Cardiac fibroblast (primary cell): ENCODE data around the gene MGLL.

Experiments
- DNase-seq, 2 donors: peaks; one replicate each; pipeline versions ENCODE4 v3.0.0 to v3.0.0-alpha.2; 2010; ENCODE audit warnings: low read depth in 2 of 2
- H3K4me3 ChIP-seq, 2 donors: replicated peaks in 1 of 2; 1 replicate in 1 of 2; 2 replicates in 1 of 2; pipeline ENCODE4 v1.5.1; 2011; ENCODE audit warnings: low read depth in 2 of 2, low read length in 2 of 2, mild to moderate bottlenecking in 2 of 2, moderate library complexity in 1 of 2
- TF ChIP-seq, protein P1 (sequence below): IDR thresholded peaks from one replicate; pipeline ENCODE4 v1.5.1; 2011; ENCODE audit warnings: low read depth, mild to moderate bottlenecking, low read length, inconsistent platforms

MGLL gene

GRCh38 chr3:127750226-127751031 lies 71.9 kb downstream of the MGLL start:
- no peak overlapping the region for H3K4me3 ChIP-seq
- TF ChIP-seq, protein P1, sequence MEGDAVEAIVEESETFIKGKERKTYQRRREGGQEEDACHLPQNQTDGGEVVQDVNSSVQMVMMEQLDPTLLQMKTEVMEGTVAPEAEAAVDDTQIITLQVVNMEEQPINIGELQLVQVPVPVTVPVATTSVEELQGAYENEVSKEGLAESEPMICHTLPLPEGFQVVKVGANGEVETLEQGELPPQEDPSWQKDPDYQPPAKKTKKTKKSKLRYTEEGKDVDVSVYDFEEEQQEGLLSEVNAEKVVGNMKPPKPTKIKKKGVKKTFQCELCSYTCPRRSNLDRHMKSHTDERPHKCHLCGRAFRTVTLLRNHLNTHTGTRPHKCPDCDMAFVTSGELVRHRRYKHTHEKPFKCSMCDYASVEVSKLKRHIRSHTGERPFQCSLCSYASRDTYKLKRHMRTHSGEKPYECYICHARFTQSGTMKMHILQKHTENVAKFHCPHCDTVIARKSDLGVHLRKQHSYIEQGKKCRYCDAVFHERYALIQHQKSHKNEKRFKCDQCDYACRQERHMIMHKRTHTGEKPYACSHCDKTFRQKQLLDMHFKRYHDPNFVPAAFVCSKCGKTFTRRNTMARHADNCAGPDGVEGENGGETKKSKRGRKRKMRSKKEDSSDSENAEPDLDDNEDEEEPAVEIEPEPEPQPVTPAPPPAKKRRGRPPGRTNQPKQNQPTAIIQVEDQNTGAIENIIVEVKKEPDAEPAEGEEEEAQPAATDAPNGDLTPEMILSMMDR: no peak
- DNase-seq: peak; percentile 73 to 96

- no peak overlapping the region for H3K4me3 ChIP-seq
- DNase-seq: peak in 1 of 2 donors; percentile 14
- TF ChIP-seq, protein P1: no peak
Measured at GRCh38 chr3:127749787-127750225, 72.5 kb downstream of the MGLL start.

- no peak overlapping the region for H3K4me3 ChIP-seq
- DNase-seq: peak in 1 of 2 donors; percentile 21
- TF ChIP-seq, protein P1: no peak
Measured at GRCh38 chr3:127749361-127749760, 73.0 kb downstream of the MGLL start.

GRCh38 chr3:127748754-127749327 lies 73.5 kb downstream of the MGLL start:
- peak; percentile 25 to 35 for DNase-seq
- H3K4me3 ChIP-seq: no peak overlapping the region

GRCh38 chr3:127747751-127748521 lies 74.4 kb downstream of the MGLL start:
- TF ChIP-seq, protein P1: peak; percentile 10
- no peak overlapping the region for H3K4me3 ChIP-seq
- peak; percentile 80 to 98 for DNase-seq

More at GRCh38 chr3:127748754-127749327, 73.5 kb downstream of the MGLL start:
- TF ChIP-seq, protein P1: no peak

- no peak for DNase-seq
- TF ChIP-seq, protein P1: no peak
- H3K4me3 ChIP-seq: no peak overlapping the region
Measured at GRCh38 chr3:127747066-127747465, 75.2 kb downstream of the MGLL start.
